ENCODE results near the gene TYW1.
"Not testable (repeated sequence)": the region's sequence is repeated elsewhere in the genome, so short reads cannot be mapped to it uniquely, and the experiment has no call there.

TYW1 gene

GRCh38 chr7:66995050-66995776 lies 1.4 kb upstream of the TYW1 start, which contains the start of gene SBDS:
TSS of gene SBDS (minus strand) at chr7:66995586. CDS start at chr7:66995417, 169 bp downstream.
- peak; percentile 100 for DNase-seq

GRCh38 chr7:67000601-67001258 lies 4.1 kb downstream of the TYW1 start:
- peak; percentile 62 for DNase-seq

GRCh38 chr7:67004145-67004544 lies 7.5 kb downstream of the TYW1 start:
- not testable (repeated sequence) for DNase-seq

- DNase-seq, result no peak
Measured at GRCh38 chr7:67006965-67007364, 10.3 kb downstream of the TYW1 start.

GRCh38 chr7:67008260-67008659 lies 11.6 kb downstream of the TYW1 start:
- no peak for DNase-seq

GRCh38 chr7:67009677-67010076 lies 13.0 kb downstream of the TYW1 start:
- not testable (repeated sequence) for DNase-seq

GRCh38 chr7:67014076-67014622 lies 17.5 kb downstream of the TYW1 start:
- not testable (repeated sequence) for DNase-seq

GRCh38 chr7:67017971-67018370 lies 21.3 kb downstream of the TYW1 start:
- DNase-seq, result not testable (repeated sequence)

- no peak for DNase-seq
Measured at GRCh38 chr7:67018940-67019339, 22.3 kb downstream of the TYW1 start.

GRCh38 chr7:67019562-67020390 lies 23.1 kb downstream of the TYW1 start:
- DNase-seq, result peak; percentile 92

GRCh38 chr7:67021260-67021659 lies 24.6 kb downstream of the TYW1 start:
- no peak for DNase-seq

GRCh38 chr7:67022511-67022910 lies 25.9 kb downstream of the TYW1 start:
- DNase-seq, result no peak

GRCh38 chr7:67025459-67025858 lies 28.8 kb downstream of the TYW1 start:
- DNase-seq, result not testable (repeated sequence)

GRCh38 chr7:67031685-67032084 lies 35.1 kb downstream of the TYW1 start:
- not testable (repeated sequence) for DNase-seq

GRCh38 chr7:67033251-67033650 lies 36.6 kb downstream of the TYW1 start:
- DNase-seq, result no peak

- not testable (repeated sequence) for DNase-seq
Measured at GRCh38 chr7:67036432-67037395, 40.1 kb downstream of the TYW1 start.

GRCh38 chr7:67040832-67041231 lies 44.2 kb downstream of the TYW1 start:
- DNase-seq, result peak; percentile 45

- DNase-seq, result peak; percentile 84
Measured at GRCh38 chr7:67042781-67043558, 46.3 kb downstream of the TYW1 start.

GRCh38 chr7:67043559-67043930 lies 46.9 kb downstream of the TYW1 start:
- not testable (repeated sequence) for DNase-seq

GRCh38 chr7:67045496-67045995 lies 48.9 kb downstream of the TYW1 start:
- no peak for DNase-seq

GRCh38 chr7:67046819-67047218 lies 50.2 kb downstream of the TYW1 start:
- not testable (repeated sequence) for DNase-seq
